ENCODE results near the gene COG1. TPM values are rescaled to one million over a fixed set of nuclear protein-coding genes. Genes with fewer than 3 reads are reported as not detected.
A peak's percentile ranks its signal among the peaks of the same experiment; 100 is the strongest.

The COG1 gene
- total RNA-seq, 4 donors from 2014 or later = 8.0 to 14.7 (median 9.2) TPM

- H3K9me3 ChIP-seq = no peaks in the 10 kb centered on the region
- 83 to 95% methylated on average over 7 to 9 of the region's 10 CpGs for WGBS, 2 donors
- peaks cover 13 to 97% (median 52%) of the 10 kb centered on the region in 3 donors for H3K36me3 ChIP-seq
- H3K4me1 ChIP-seq = peaks cover 0 to 51% (median 2%) of the 10 kb centered on the region in 3 donors
- DNase-seq = no peak
- no peak overlapping the region for H3K27ac ChIP-seq
- no peak overlapping the region for H3K4me3 ChIP-seq
- intact Hi-C loops (cut with DNase I) = no loop called here
- H3K27me3 ChIP-seq = no peaks in the 10 kb centered on the region
- TF ChIP-seq CTCF (IDR thresholded peaks at IDR 0.05) (no peak), POLR2A (IDR thresholded peaks at IDR 0.05) (no peak)
Measured at GRCh38 chr17:73205459-73205961, 12.7 kb downstream of the COG1 start.

GRCh38 chr17:73208139-73208827 is 15.4 kb downstream of the COG1 start:
- intact Hi-C loops (cut with DNase I) = no loop called here
- DNase-seq = no peak
- H3K9me3 ChIP-seq = no peaks in the 10 kb centered on the region
- TF ChIP-seq CTCF (IDR thresholded peaks at IDR 0.05) (no peak), POLR2A (IDR thresholded peaks at IDR 0.05) (no peak)
- H3K27ac ChIP-seq = peak overlapping the region in 1 of 4 donors; percentile 55
- H3K36me3 ChIP-seq = peaks cover 5 to 82% (median 30%) of the 10 kb centered on the region in 3 donors
- no peak overlapping the region for H3K4me3 ChIP-seq
- 67 to 71% methylated on average over 8 to 14 of the region's 16 CpGs for WGBS, 2 donors
- H3K27me3 ChIP-seq = no peaks in the 10 kb centered on the region
- H3K4me1 ChIP-seq = peaks cover 0 to 42% (median 2%) of the 10 kb centered on the region in 3 donors

- WGBS, 2 donors = 72 to 76% methylated on average over 3 to 13 of the region's 13 CpGs
- Histone ChIP-seq H3K4me1 (peaks cover 0 to 31% (median 0%) of the 10 kb centered on the region in 3 donors), H3K27me3 (no peaks in the 10 kb centered on the region), H3K9me3 (no peaks in the 10 kb centered on the region), H3K27ac (no peak overlapping the region), H3K36me3 (peaks cover 5 to 77% (median 18%) of the 10 kb centered on the region in 3 donors), H3K4me3 (no peak overlapping the region)
- intact Hi-C loops (cut with DNase I) = no loop called here
- no peak for TF ChIP-seq CTCF (IDR thresholded peaks at IDR 0.05)
- TF ChIP-seq POLR2A (IDR thresholded peaks at IDR 0.05) = no peak
- no peak for DNase-seq
Measured at GRCh38 chr17:73209436-73209835, 16.6 kb downstream of the COG1 start.

GRCh38 chr17:73210002-73210678 is 17.3 kb downstream of the COG1 start:
- no peak for DNase-seq
- Histone ChIP-seq H3K27me3 (no peaks in the 10 kb centered on the region), H3K4me1 (peaks cover 0 to 31% (median 0%) of the 10 kb centered on the region in 3 donors), H3K27ac (no peak overlapping the region), H3K4me3 (no peak overlapping the region), H3K36me3 (peaks cover 5 to 72% (median 15%) of the 10 kb centered on the region in 3 donors), H3K9me3 (no peaks in the 10 kb centered on the region)
- WGBS, 2 donors = 82 to 85% methylated on average over 8 of the region's 8 CpGs
- TF ChIP-seq POLR2A (IDR thresholded peaks at IDR 0.05) = no peak
- peak in 2 of 6 experiments; percentile 17 to 22 for TF ChIP-seq CTCF (IDR thresholded peaks at IDR 0.05)
- intact Hi-C loops (cut with DNase I) = no loop called here

- DNase-seq = no peak
- Histone ChIP-seq H3K9me3 (no peaks in the 10 kb centered on the region), H3K4me3 (no peak overlapping the region), H3K4me1 (peaks cover 0 to 31% (median 0%) of the 10 kb centered on the region in 3 donors), H3K36me3 (peaks cover 0 to 72% (median 7%) of the 10 kb centered on the region in 3 donors), H3K27me3 (no peaks in the 10 kb centered on the region), H3K27ac (no peak overlapping the region)
- intact Hi-C loops (cut with DNase I) = no loop called here
- WGBS, 2 donors = 59 to 63% methylated on average over 13 of the region's 13 CpGs
- TF ChIP-seq CTCF (IDR thresholded peaks at IDR 0.05) = no peak
Measured at GRCh38 chr17:73211745-73212144, 18.9 kb downstream of the COG1 start.

All from esophagus squamous epithelium (tissue), 5 donors.